ENCODE results near the gene RREB1. TPM values are rescaled to one million over a fixed set of nuclear protein-coding genes. Genes with fewer than 3 reads are reported as not detected.

The RREB1 gene
- total RNA-seq, 4 donors from 2014 or later = 17.7 to 36.6 (median 28.8) TPM

GRCh38 chr6:7108196-7108963 is 619 bp downstream of the RREB1 start:
- Histone ChIP-seq H3K36me3 (no peaks in the 10 kb centered on the region), H3K4me1 (peaks cover 20 to 52% (median 46%) of the 10 kb centered on the region in 4 donors), H3K27ac (replicated peaks in 1 of 4) (peak overlapping the region; percentile 95 to 99 (median 98)), H3K27me3 (no peaks in the 10 kb centered on the region), H3K9me3 (no peaks in the 10 kb centered on the region), H3K4me3 (peak overlapping the region; percentile 78 to 99 (median 90))
- TF ChIP-seq POLR2AphosphoS5 (IDR thresholded peaks at IDR 0.05) (peak in 1 of 2 donors; percentile 41), EP300 (IDR thresholded peaks at IDR 0.05) (no peak)
- intact Hi-C loops (cut with DNase I) = loop anchor here (5.0 to 10.0 kb wide), 4 partner anchors 34 to 384 kb away; no protein-coding TSS in a partner anchor
- DNase-seq (ENCODE audit: extremely low spot score) = no peak
- under 1% methylated on average over 50 of the region's 94 CpGs for WGBS

- H3K9me3 ChIP-seq = no peaks in the 10 kb centered on the region
- peak overlapping the region; percentile 78 to 99 (median 90) for H3K4me3 ChIP-seq
- no peaks in the 10 kb centered on the region for H3K27me3 ChIP-seq
- TF ChIP-seq POLR2AphosphoS5 (IDR thresholded peaks at IDR 0.05) (peak; percentile 75 to 76), POLR2A (IDR thresholded peaks at IDR 0.05; ENCODE audit: low read depth) (no peak)
- H3K27ac ChIP-seq (replicated peaks in 1 of 4) = peak overlapping the region; percentile 95 to 99 (median 98)
- DNase-seq (ENCODE audit: extremely low spot score) = peak; percentile 94
- intact Hi-C loops (cut with DNase I) = loop anchor here (5.0 to 10.0 kb wide), 4 partner anchors 33 to 384 kb away; no protein-coding TSS in a partner anchor
- under 1% methylated on average over 10 of the region's 86 CpGs for WGBS
- peaks cover 28 to 60% (median 54%) of the 10 kb centered on the region in 4 donors for H3K4me1 ChIP-seq
- H3K36me3 ChIP-seq = no peaks in the 10 kb centered on the region
Observed at GRCh38 chr6:7108964-7109836, 1.4 kb downstream of the RREB1 start.

- H3K36me3 ChIP-seq = no peaks in the 10 kb centered on the region
- 67% methylated on average over 6 of the region's 6 CpGs for WGBS
- H3K27me3 ChIP-seq = no peaks in the 10 kb centered on the region
- no peak for DNase-seq (ENCODE audit: extremely low spot score)
- H3K4me3 ChIP-seq = peak overlapping the region; percentile 78 to 99 (median 90)
- no peaks in the 10 kb centered on the region for H3K9me3 ChIP-seq
- peak overlapping the region; percentile 95 to 99 (median 98) for H3K27ac ChIP-seq (replicated peaks in 1 of 4)
- TF ChIP-seq CTCF (IDR thresholded peaks at IDR 0.05) = no peak
- TF ChIP-seq POLR2AphosphoS5 (IDR thresholded peaks at IDR 0.05) = no peak
- no peak for TF ChIP-seq POLR2A (IDR thresholded peaks at IDR 0.05; ENCODE audit: low read depth)
- no peak for TF ChIP-seq EP300 (IDR thresholded peaks at IDR 0.05)
- peaks cover 37 to 70% (median 65%) of the 10 kb centered on the region in 4 donors for H3K4me1 ChIP-seq
- intact Hi-C loops (cut with DNase I) = loop anchor here (5.0 kb wide), 1 partner anchor 57 kb away; no protein-coding TSS in a partner anchor
Observed at GRCh38 chr6:7110092-7110792, 2.5 kb downstream of the RREB1 start.

GRCh38 chr6:7111095-7111690 is 3.4 kb downstream of the RREB1 start:
- WGBS = 65% methylated on average over 4 of the region's 4 CpGs
- peak overlapping the region; percentile 95 to 99 (median 98) for H3K27ac ChIP-seq (replicated peaks in 1 of 4)
- DNase-seq (ENCODE audit: extremely low spot score) = no peak
- no peaks in the 10 kb centered on the region for H3K27me3 ChIP-seq
- H3K36me3 ChIP-seq = no peaks in the 10 kb centered on the region
- TF ChIP-seq POLR2AphosphoS5 (IDR thresholded peaks at IDR 0.05) (no peak), POLR2A (IDR thresholded peaks at IDR 0.05; ENCODE audit: low read depth) (no peak), CTCF (IDR thresholded peaks at IDR 0.05) (no peak), EP300 (IDR thresholded peaks at IDR 0.05) (no peak)
- no peak overlapping the region for H3K4me3 ChIP-seq
- no peaks in the 10 kb centered on the region for H3K9me3 ChIP-seq
- H3K4me1 ChIP-seq = peaks cover 47 to 80% (median 74%) of the 10 kb centered on the region in 4 donors
- intact Hi-C loops (cut with DNase I) = loop anchor here (5.0 kb wide), 1 partner anchor 56 kb away; no protein-coding TSS in a partner anchor

GRCh38 chr6:7112171-7112570 is 4.4 kb downstream of the RREB1 start:
- Histone ChIP-seq H3K4me3 (peak overlapping the region in 1 of 4 donors; percentile 6), H3K4me1 (peaks cover 52 to 79% (median 75%) of the 10 kb centered on the region in 4 donors), H3K27me3 (no peaks in the 10 kb centered on the region), H3K9me3 (no peaks in the 10 kb centered on the region), H3K27ac (replicated peaks in 1 of 4) (peak overlapping the region; percentile 4 to 99 (median 97)), H3K36me3 (no peaks in the 10 kb centered on the region)
- TF ChIP-seq POLR2A (IDR thresholded peaks at IDR 0.05; ENCODE audit: low read depth) = no peak
- TF ChIP-seq POLR2AphosphoS5 (IDR thresholded peaks at IDR 0.05) = no peak
- no peak for TF ChIP-seq EP300 (IDR thresholded peaks at IDR 0.05)
- TF ChIP-seq CTCF (IDR thresholded peaks at IDR 0.05) = no peak
- no peak for DNase-seq (ENCODE audit: extremely low spot score)
- intact Hi-C loops (cut with DNase I) = loop anchor here (5.0 kb wide), 1 partner anchor 55 kb away; no protein-coding TSS in a partner anchor
